Pancreas (tissue), 10 donors: ENCODE results near the gene KCNMA1. TPM values are rescaled to one million over a fixed set of nuclear protein-coding genes. Genes with fewer than 3 reads are reported as not detected.

ENCODE experiments used
- ATAC-seq, 4 donors: fragments of 200-7000 bp; cut with Tn5 transposase; one replicate each; pipeline versions ENCODE4 v1.8.0 to v1.9.1; 2020; ENCODE audit warnings: mild to moderate bottlenecking in 4 of 4, moderate library complexity in 4 of 4
- DNase-seq, 6 donors: peaks; one replicate each; pipeline ENCODE4 v3.0.0-alpha.2; 2020
- FAIRE-seq: peaks from 2 replicates; lab custom pipeline; 2012; peaks lifted over from hg19 to GRCh38; lab: Jason Lieb, UNC
- H3K27ac ChIP-seq, 4 donors: fragments of 200-600 bp; sonication (generic); 1 replicate in 3 of 4; 2 replicates in 1 of 4; pipeline versions ENCODE4 v1.5.0 to v1.8.0; 2020
- H3K27me3 ChIP-seq, 4 donors: fragments of 200-600 bp; one replicate each; pipeline ENCODE4 v1.8.0; 2021
- H3K36me3 ChIP-seq, 3 donors: fragments of 200-600 bp; sonication (generic) in 1 of 3; one replicate each; pipeline versions ENCODE4 v1.5.0 to v1.8.0; 2020 to 2021
- H3K4me1 ChIP-seq, 3 donors: fragments of 200-600 bp; one replicate each; pipeline ENCODE4 v1.8.0; 2021
- H3K4me3 ChIP-seq, 4 donors: fragments of 200-600 bp; sonication (generic) in 2 of 4; one replicate each; pipeline versions ENCODE4 v1.5.0 to v1.8.0; 2020 to 2021
- H3K9me3 ChIP-seq, 4 donors: fragments of 200-600 bp; one replicate each; pipeline ENCODE4 v1.8.0; 2021
- WGBS, 2 donors: extraction: QIAGEN DNeasy Blood & Tissue Kit; methylation state at CpG; one replicate each; pipeline ENCODE4 v1.1.7; 2013; 5-methylcytosine and 5-hydroxymethylcytosine counted together
- intact Hi-C, 3 donors: fragments of 100-400 bp; cut with DNase I; formaldehyde crosslinking; loops; one replicate each; pipeline versions ENCODE4 v1.11.1 to v1.14.2; 2022
- polyA plus RNA-seq, 2 donors: library from polyadenylated mRNA; stranded (reverse); fragments of 200-250 nt; gene quantifications; one replicate each; pipeline ENCODE4 v1.2.3, GENCODE V29; 2013
- total RNA-seq, 6 donors: library from RNA; stranded (reverse); fragmentation: NEBNext Ultra II Directional in 4 of 6; extraction: Animal tissue kit (Norgen Biotek cat#: 25700) in 4 of 6; gene quantifications; one replicate each; pipeline versions ENCODE4 v1.2.1 to v1.2.4, GENCODE V29; 2021 to 2023
- TF ChIP-seq, protein P1 (sequence below), 4 donors: fragments of 200-600 bp; sonication (generic) in 3 of 4; IDR thresholded peaks; one replicate each; pipeline versions ENCODE4 v1.5.0 to v1.8.0; 2021; ENCODE audit warnings: antibody characterized with exemption in 4 of 4
- donor health status: healthy with polysubstance abuse.
- donor health status: DM: no; HTN: no; CAD: no; lungs with moderate emphysema.
- donor health status: DM: no; HTN: no; CAD: no.
- donor health status: control.
- donor health status: control.
- donor health status: Bipolar disorder and iron deficiency.
- donor health status: DM: yes; HTN: yes; CAD: no.
- donor health status: DM: no; HTN: no; CAD: no.
- donor health status: DM: no; HTN: no; CAD: no.
- donor health status: DM: yes; HTN: yes; CAD: no.

Gene KCNMA1
- total and polyA plus RNA-seq, 8 donors = 3.5 to 19.4 (median 9.3) TPM

GRCh38 chr10:77514870-77515269 is 122.7 kb downstream of the KCNMA1 start:
- Histone ChIP-seq H3K4me3 (no peak overlapping the region), H3K4me1 (peaks cover 0 to 5% (median 0%) of the 10 kb centered on the region in 3 donors), H3K27me3 (no peaks in the 10 kb centered on the region), H3K27ac (no peak overlapping the region), H3K36me3 (no peaks in the 10 kb centered on the region), H3K9me3 (no peaks in the 10 kb centered on the region)
- TF ChIP-seq, protein P1, sequence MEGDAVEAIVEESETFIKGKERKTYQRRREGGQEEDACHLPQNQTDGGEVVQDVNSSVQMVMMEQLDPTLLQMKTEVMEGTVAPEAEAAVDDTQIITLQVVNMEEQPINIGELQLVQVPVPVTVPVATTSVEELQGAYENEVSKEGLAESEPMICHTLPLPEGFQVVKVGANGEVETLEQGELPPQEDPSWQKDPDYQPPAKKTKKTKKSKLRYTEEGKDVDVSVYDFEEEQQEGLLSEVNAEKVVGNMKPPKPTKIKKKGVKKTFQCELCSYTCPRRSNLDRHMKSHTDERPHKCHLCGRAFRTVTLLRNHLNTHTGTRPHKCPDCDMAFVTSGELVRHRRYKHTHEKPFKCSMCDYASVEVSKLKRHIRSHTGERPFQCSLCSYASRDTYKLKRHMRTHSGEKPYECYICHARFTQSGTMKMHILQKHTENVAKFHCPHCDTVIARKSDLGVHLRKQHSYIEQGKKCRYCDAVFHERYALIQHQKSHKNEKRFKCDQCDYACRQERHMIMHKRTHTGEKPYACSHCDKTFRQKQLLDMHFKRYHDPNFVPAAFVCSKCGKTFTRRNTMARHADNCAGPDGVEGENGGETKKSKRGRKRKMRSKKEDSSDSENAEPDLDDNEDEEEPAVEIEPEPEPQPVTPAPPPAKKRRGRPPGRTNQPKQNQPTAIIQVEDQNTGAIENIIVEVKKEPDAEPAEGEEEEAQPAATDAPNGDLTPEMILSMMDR (IDR thresholded peaks at IDR 0.05) = no peak
- intact Hi-C loops = no loop called here
- FAIRE-seq (no peak), ATAC-seq (no peak), DNase-seq (no peak)
- WGBS, 2 donors = 79 to 83% methylated on average over 4 of the region's 4 CpGs

GRCh38 chr10:77513781-77514331 is 123.8 kb downstream of the KCNMA1 start:
- WGBS, 2 donors = 43 to 47% methylated on average over 15 of the region's 15 CpGs
- H3K9me3 ChIP-seq = no peaks in the 10 kb centered on the region
- no peaks in the 10 kb centered on the region for H3K27me3 ChIP-seq
- H3K4me3 ChIP-seq = no peak overlapping the region
- TF ChIP-seq, protein P1 (IDR thresholded peaks at IDR 0.05) = no peak
- H3K4me1 ChIP-seq = peaks cover 0 to 5% (median 0%) of the 10 kb centered on the region in 3 donors
- DNase-seq = peak; percentile 79 to 89 (median 83)
- H3K27ac ChIP-seq = no peak overlapping the region
- no peak for FAIRE-seq
- no peaks in the 10 kb centered on the region for H3K36me3 ChIP-seq
- intact Hi-C loops = no loop called here
- ATAC-seq = peak; percentile 97 to 99 (median 98)

- H3K27me3 ChIP-seq = no peaks in the 10 kb centered on the region
- ATAC-seq (no peak), FAIRE-seq (no peak), DNase-seq (no peak)
- H3K27ac ChIP-seq = no peak overlapping the region
- intact Hi-C loops = no loop called here
- no peak overlapping the region for H3K4me3 ChIP-seq
- 88 to 90% methylated on average over 7 of the region's 7 CpGs for WGBS, 2 donors
- H3K4me1 ChIP-seq = peaks cover 0 to 5% (median 0%) of the 10 kb centered on the region in 3 donors
- H3K36me3 ChIP-seq = no peaks in the 10 kb centered on the region
- H3K9me3 ChIP-seq = no peaks in the 10 kb centered on the region
- TF ChIP-seq, protein P1 (IDR thresholded peaks at IDR 0.05) = no peak
Observed at GRCh38 chr10:77513220-77513619, 124.4 kb downstream of the KCNMA1 start.

DNA sequence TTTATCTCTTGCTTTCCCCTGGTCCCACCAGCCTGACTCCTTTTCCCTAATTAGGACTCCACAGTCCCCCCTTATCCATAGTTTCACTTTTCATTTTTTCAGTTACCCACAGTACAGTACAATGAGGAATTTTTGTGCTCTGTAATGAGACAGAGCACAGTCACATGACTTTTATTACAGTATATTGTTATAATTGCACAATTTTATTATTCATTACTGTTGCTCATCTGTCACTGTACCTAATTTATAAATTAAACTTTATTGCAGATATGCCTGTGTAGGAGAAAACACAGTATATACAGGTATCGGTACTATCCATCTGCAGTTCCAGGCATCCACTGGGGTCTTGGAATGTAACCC is 125.4 kb downstream of the KCNMA1 start:
- TF ChIP-seq, protein P1 (IDR thresholded peaks at IDR 0.05) = no peak
- intact Hi-C loops = no loop called here
- Histone ChIP-seq H3K36me3 (no peaks in the 10 kb centered on the region), H3K4me3 (no peak overlapping the region), H3K9me3 (no peaks in the 10 kb centered on the region), H3K27me3 (no peaks in the 10 kb centered on the region), H3K27ac (no peak overlapping the region), H3K4me1 (peaks cover 0 to 5% (median 0%) of the 10 kb centered on the region in 3 donors)
- FAIRE-seq (no peak), DNase-seq (no peak), ATAC-seq (no peak)
- WGBS, 2 donors = 96 to 100% methylated on average over 1 of the region's 1 CpG

GRCh38 chr10:77511498-77512218 is 126.0 kb downstream of the KCNMA1 start:
- no peaks in the 10 kb centered on the region for H3K9me3 ChIP-seq
- H3K27me3 ChIP-seq = no peaks in the 10 kb centered on the region
- DNase-seq (no peak), ATAC-seq (no peak), FAIRE-seq (no peak)
- intact Hi-C loops = no loop called here
- TF ChIP-seq, protein P1 (IDR thresholded peaks at IDR 0.05) = no peak
- 75 to 79% methylated on average over 6 of the region's 6 CpGs for WGBS, 2 donors
- no peak overlapping the region for H3K27ac ChIP-seq
- peaks cover 0 to 5% (median 0%) of the 10 kb centered on the region in 3 donors for H3K4me1 ChIP-seq
- no peaks in the 10 kb centered on the region for H3K36me3 ChIP-seq
- no peak overlapping the region for H3K4me3 ChIP-seq
